Activated CD4-positive, CD25-positive, alpha-beta regulatory T cell treated with anti-CD3 and anti-CD28 coated beads, Interleukin-2, amount 50 U/mL, for 16 hours (primary cell): ENCODE measurements around the gene PVR.
"Not testable (repeated sequence)": the region's sequence is repeated elsewhere in the genome, so short reads cannot be mapped to it uniquely, and the experiment has no call there.

Experiments used
- DNase-seq: peaks from one replicate; pipeline ENCODE4 v3.0.0-alpha.2; 2020; ENCODE audit warnings: low read depth, low spot score

PVR gene

GRCh38 chr19:44618640-44619357, 24.9 kb upstream of the PVR start:
- DNase-seq, result no peak

- DNase-seq, result no peak
Observed at GRCh38 chr19:44620667-44621066, 23.0 kb upstream of the PVR start.

DNA sequence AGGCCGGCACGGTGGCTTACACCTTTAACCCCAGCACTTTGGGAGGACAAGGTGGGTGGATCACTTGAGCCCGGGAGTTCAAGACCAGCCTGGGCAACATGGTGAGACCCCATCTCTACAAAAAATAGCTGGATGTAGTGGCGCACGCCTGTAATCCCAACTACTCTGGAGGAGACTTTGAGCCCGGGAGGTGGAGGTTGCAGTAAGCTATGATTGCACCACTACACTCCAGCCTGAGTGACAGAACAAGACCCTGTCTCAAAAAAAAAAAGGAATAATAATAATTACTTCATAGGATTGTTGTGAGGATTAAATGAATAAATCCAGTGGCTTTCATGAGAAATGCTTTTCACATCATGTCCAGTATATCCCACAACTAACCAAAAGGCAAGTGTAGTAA, 22.3 kb upstream of the PVR start:
- no peak for DNase-seq

- DNase-seq, result no peak
Observed at GRCh38 chr19:44623080-44623479, 20.6 kb upstream of the PVR start.

- no peak for DNase-seq
Observed at GRCh38 chr19:44623626-44624025, 20.1 kb upstream of the PVR start.

GRCh38 chr19:44624840-44625354, 18.8 kb upstream of the PVR start:
- DNase-seq, result no peak

DNA sequence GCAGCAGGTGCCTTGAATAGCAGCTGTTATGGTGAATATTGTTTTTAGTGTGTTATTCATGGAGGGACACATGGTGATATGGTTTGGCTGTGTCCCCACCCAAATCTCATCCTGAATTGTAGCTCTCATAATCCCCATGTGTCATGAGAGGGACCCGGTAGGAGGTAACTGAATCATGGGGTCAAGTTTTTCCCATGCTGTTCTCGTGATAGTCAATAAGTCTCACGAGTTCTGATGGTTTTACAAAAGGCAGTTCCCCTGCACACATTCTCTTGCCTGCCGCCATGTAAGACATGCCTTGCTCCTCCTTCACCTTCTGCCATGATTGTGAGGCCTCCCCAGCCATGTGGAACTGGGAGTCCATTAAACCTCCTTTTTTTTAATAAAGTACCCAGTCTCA, 18.1 kb upstream of the PVR start:
- not testable (repeated sequence) for DNase-seq

GRCh38 chr19:44626048-44626624, 17.6 kb upstream of the PVR start:
- no peak for DNase-seq

DNA sequence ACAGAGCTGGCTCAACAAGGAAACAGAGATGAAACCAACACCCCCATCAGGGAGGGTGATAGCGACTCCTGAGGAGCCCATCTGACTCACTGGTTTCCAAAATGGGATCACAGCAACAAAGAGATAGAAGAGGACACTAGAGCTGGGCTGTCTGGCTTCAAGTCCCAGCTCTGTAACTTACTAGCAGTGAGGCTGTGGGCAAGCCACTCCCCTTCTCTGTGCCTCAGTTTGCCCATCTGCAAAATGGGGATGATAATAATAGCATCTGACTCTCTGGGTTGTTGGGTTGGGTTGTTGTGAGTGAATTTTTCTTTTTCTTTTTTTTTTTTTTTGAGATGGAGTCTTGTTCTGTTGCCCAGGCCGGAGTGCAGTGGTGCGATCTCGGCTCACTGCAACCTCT, 16.1 kb upstream of the PVR start:
- no peak for DNase-seq

DNA sequence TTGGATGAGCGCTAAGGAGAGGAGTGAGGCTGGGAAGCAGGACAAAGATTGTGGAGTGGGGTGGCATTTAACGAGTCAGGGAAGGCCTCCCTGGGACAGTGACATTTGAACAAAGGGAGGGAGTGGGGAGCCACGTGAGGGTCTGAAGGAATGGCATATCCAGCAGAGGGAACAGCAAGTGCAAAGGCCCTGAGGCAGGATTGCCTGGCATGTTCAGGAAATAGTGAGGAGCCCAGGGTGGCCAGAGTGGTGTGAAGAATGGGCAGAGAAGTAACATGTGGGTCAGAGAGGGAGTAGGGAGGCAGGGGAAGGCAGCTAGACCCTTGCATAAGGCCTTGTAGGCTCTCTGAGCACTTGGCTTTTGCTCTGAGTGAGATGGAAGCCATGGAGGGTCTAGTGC, 14.9 kb upstream of the PVR start:
- DNase-seq, result no peak

DNA sequence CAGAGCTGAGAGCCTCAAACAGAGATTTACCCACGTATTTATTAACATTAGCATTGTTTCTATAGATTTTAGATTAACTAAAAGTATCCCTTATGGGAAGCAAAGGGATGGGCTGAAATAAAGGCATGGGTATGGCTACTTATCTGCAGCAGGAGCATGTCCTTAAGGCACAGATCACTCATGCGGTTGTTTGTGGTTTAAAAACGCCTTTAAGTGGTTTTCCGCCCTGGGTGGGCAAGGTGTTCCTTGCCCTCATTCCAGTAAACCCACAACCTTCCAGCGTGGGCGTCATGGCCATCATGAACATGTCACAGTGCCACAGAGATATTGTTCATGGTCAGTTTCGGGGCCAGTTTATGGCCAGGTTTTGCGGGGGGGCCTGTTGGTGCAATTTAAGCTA, 12.1 kb upstream of the PVR start:
- DNase-seq, result not testable (repeated sequence)

- DNase-seq, result not testable (repeated sequence)
Observed at GRCh38 chr19:44634058-44634457, 9.7 kb upstream of the PVR start.

- no peak for DNase-seq
Observed at GRCh38 chr19:44634785-44635184, 8.9 kb upstream of the PVR start.

GRCh38 chr19:44635581-44636438, 7.9 kb upstream of the PVR start:
- no peak for DNase-seq

DNA sequence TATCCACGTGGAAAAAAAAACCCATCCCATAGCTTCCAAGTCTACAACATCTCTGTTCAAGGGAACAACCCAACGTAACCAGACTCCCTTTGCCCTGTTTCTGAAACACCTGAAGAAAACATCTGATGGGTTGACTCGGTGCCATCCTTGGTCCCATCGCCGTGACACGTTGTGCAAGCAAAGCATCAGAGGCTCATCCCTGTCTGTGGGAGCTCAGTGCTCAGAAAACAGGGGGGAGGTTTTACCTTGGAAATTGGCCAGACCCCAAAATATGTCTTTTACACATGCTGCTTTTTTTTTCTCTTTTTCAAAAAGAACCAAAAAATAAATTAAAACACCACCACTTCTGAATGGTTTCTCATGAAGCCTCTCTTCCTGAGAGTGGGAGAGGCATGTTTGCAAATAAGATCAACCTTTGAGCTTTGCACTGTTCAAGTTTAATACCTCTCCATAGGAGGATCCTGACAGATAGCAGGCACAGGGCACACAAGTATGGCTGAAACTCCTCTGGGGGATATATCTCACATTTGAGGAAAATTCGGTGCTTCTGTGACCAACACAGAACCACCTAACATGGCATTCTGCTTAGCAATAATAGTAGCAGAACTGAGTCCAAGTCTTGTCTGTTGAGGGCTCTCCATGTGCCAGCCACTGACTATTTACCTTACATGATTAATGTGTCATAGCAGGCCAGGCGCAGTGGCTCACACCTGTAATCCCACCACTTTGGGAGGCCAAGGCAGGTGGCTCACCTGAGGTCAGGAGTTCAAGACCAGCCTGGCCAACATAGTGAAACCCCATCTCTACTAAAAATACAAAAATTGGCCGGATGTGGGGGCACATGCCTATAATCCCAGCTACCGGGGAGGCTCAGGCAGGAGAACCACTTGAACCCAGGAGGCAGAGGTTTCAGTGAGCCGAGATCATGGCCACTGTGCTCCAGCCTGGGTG, 7.0 kb upstream of the PVR start:
- no peak for DNase-seq

DNA sequence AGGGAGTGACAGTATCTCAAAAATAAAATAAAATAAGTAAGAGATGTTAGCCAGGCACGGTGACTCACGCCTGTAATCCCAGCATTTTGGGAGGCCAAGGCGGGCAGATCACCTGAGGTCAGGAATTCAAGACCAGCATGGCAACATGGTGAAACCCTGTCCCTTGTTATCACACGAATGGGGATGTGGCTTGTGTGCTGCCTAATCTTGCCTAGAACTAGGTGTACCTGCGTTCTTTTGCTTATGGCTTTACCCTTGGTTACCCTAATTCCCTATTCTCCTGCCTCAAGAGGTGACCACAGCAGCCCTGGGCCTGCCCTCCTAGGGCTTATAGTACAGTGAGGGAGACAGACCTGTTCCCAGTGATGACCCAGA, 6.3 kb upstream of the PVR start:
- DNase-seq, result no peak

- no peak for DNase-seq
Observed at GRCh38 chr19:44640518-44640917, 3.2 kb upstream of the PVR start.

GRCh38 chr19:44641501-44642265, 2.0 kb upstream of the PVR start:
- no peak for DNase-seq

GRCh38 chr19:44642377-44642776, 1.3 kb upstream of the PVR start:
- no peak for DNase-seq

DNA sequence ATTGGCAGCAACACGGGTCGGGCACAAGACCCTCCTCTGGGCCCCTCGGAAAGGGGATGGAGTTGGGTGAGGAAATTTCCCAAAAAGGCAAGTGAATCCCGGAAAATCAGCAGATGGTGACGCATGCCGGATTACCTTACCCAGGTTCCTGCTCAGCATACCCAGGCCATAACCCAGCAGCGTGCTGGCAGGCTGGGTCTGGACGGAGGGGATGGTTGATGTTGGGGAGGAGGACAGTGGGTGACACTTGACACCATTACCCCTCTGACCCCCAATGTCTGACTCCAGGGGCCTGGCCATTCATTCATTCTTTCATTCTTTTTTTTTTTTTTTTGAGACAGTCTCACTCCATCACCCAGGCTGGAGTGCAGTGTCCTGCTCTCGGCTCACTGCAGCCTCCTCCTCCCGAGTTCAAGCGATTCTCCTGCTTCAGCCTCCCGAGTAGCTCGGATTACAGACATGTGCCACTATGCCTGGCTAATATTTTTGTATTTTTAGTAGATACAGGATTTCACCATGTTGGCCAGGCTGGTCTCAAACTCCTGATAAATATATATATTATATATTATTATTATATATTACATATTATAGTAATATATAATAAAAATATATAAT, 799 bp downstream of the PVR start:
- no peak for DNase-seq
